ENCODE measurements around the gene MGAT3. TPM values are rescaled to one million over a fixed set of nuclear protein-coding genes. Genes with fewer than 3 reads are reported as not detected.

MGAT3 gene
- total and polyA plus RNA-seq, 2 of the 13 experiments (the other 11 are each of a cell fraction or from before 2014, with no cell fraction given): 0.11 to 0.15 TPM

- TF ChIP-seq ZNF879 (CRISPR knock-in tag; IDR thresholded peaks at IDR 0.05) (no peak), ZNF331 (CRISPR knock-in tag; IDR thresholded peaks at IDR 0.05) (peak; percentile 20; the same call in 1 of the 2 replicates), NR2F6 (IDR thresholded peaks at IDR 0.05) (peak; percentile 67), NR2F6 (CRISPR knock-in tag; IDR thresholded peaks at IDR 0.05) (peak; percentile 80), ZFP36L1 (CRISPR knock-in tag; IDR thresholded peaks at IDR 0.05) (no peak), FLYWCH1 (CRISPR knock-in tag; IDR thresholded peaks at IDR 0.05) (no peak), DRAP1 (CRISPR knock-in tag; IDR thresholded peaks at IDR 0.05) (peak; percentile 58), PRDM15 (CRISPR knock-in tag; IDR thresholded peaks at IDR 0.05) (0 out of 2 replicates have a peak, but pooled peaks have one; percentile 23), ZNF431 (CRISPR knock-in tag; IDR thresholded peaks at IDR 0.05; ENCODE audit: borderline replicate concordance, low read depth) (no peak), SOX5 (CRISPR knock-in tag; IDR thresholded peaks at IDR 0.05; ENCODE audit: borderline replicate concordance) (peak; percentile 43; the same call in 1 of the 2 replicates), ZNF687 (CRISPR knock-in tag; IDR thresholded peaks at IDR 0.05) (peak; percentile 87), ESRRA (CRISPR knock-in tag; IDR thresholded peaks at IDR 0.05; ENCODE audit: low read depth) (0 out of 2 replicates have a peak, but pooled peaks have one; percentile 38), FOXP1 (IDR thresholded peaks at IDR 0.05) (no peak), FOXP1 (CRISPR knock-in tag; IDR thresholded peaks at IDR 0.05) (peak; percentile 85), CENPT (CRISPR knock-in tag; IDR thresholded peaks at IDR 0.05; ENCODE audit: low read depth) (no peak; the same call in none of the 2 replicates), ZNF788 (CRISPR knock-in tag; IDR thresholded peaks at IDR 0.05; ENCODE audit: borderline replicate concordance) (peak; percentile 74; the same call in 1 of the 2 replicates), ZNF317 (CRISPR knock-in tag; IDR thresholded peaks at IDR 0.05) (0 out of 2 replicates have a peak, but pooled peaks have one; percentile 48), ZBTB7B (CRISPR knock-in tag; IDR thresholded peaks at IDR 0.05) (peak; percentile 88), MEIS1 (CRISPR knock-in tag; IDR thresholded peaks at IDR 0.05; ENCODE audit: borderline replicate concordance) (no peak), NCOR1 (IDR thresholded peaks at IDR 0.05; ENCODE audit: borderline replicate concordance, low read length) (0 out of 2 replicates have a peak, but pooled peaks have one; percentile 18)
- TF ChIP-seq, protein P1, sequence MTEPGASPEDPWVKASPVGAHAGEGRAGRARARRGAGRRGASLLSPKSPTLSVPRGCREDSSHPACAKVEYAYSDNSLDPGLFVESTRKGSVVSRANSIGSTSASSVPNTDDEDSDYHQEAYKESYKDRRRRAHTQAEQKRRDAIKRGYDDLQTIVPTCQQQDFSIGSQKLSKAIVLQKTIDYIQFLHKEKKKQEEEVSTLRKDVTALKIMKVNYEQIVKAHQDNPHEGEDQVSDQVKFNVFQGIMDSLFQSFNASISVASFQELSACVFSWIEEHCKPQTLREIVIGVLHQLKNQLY (CRISPR knock-in tag; IDR thresholded peaks at IDR 0.05): peak; percentile 63; the same call in 1 of the 2 replicates
- TF ChIP-seq, protein P2, sequence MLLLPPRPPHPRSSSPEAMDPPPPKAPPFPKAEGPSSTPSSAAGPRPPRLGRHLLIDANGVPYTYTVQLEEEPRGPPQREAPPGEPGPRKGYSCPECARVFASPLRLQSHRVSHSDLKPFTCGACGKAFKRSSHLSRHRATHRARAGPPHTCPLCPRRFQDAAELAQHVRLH (CRISPR knock-in tag; IDR thresholded peaks at IDR 0.05; ENCODE audit: borderline replicate concordance, low read depth): peak; percentile 51; the same call in 1 of the 2 replicates
These were observed 13.1 kb downstream of the MGAT3 start (continued) for GRCh38 chr22:39469681-39470450.
